ENCODE results near the gene B4GALT5. TPM values are rescaled to one million over a fixed set of nuclear protein-coding genes. Genes with fewer than 3 reads are reported as not detected.

The B4GALT5 gene
- total and polyA plus RNA-seq, 10 donors: 3.9 to 79.0 (median 52.3) TPM

GRCh38 chr20:49700411-49701185 lies 13.1 kb downstream of the B4GALT5 start:
- peaks cover 7 to 98% (median 84%) of the 10 kb centered on the region in 6 donors for H3K4me1 ChIP-seq
- H3K36me3 ChIP-seq: no peaks in the 10 kb centered on the region
- TF ChIP-seq POLR2AphosphoS5 (IDR thresholded peaks at IDR 0.05) (peak in 1 of 3 donors; percentile 9), CTCF (IDR thresholded peaks at IDR 0.05 in 8 of 11, conservative IDR thresholded peaks at IDR 0.05 in 3 of 11) (no peak)
- no peak for DNase-seq
- intact Hi-C loops (cut with DNase I; ENCODE audit: low total_unique reads): no loop called here
- 54 to 78% (median 67%) methylated on average over 7 of the region's 7 CpGs for WGBS, 5 donors
- H3K9me3 ChIP-seq: no peaks in the 10 kb centered on the region
- no peak overlapping the region for H3K4me3 ChIP-seq
- peak overlapping the region in 4 of 8 donors; percentile 31 to 60 (median 41) for H3K27ac ChIP-seq
- no peaks in the 10 kb centered on the region for H3K27me3 ChIP-seq (replicated peaks in 1 of 7)

- H3K27me3 ChIP-seq (replicated peaks in 1 of 7): no peaks in the 10 kb centered on the region
- no peak overlapping the region for H3K4me3 ChIP-seq
- H3K4me1 ChIP-seq: peaks cover 8 to 99% (median 85%) of the 10 kb centered on the region in 6 donors
- intact Hi-C loops (cut with DNase I; ENCODE audit: low total_unique reads): no loop called here
- WGBS, 5 donors: 33 to 60% (median 55%) methylated on average over 6 of the region's 6 CpGs
- TF ChIP-seq POLR2AphosphoS5 (IDR thresholded peaks at IDR 0.05): no peak
- TF ChIP-seq CTCF (IDR thresholded peaks at IDR 0.05 in 8 of 11, conservative IDR thresholded peaks at IDR 0.05 in 3 of 11): no peak
- no peak for TF ChIP-seq POLR2A (IDR thresholded peaks at IDR 0.05)
- H3K9me3 ChIP-seq: no peaks in the 10 kb centered on the region
- H3K27ac ChIP-seq: peak overlapping the region in 3 of 8 donors; percentile 0 to 60 (median 47)
- DNase-seq: no peak
- no peaks in the 10 kb centered on the region for H3K36me3 ChIP-seq
Observed at GRCh38 chr20:49699200-49699992, 14.3 kb downstream of the B4GALT5 start.

- 62 to 83% (median 72%) methylated on average over 5 of the region's 5 CpGs for WGBS, 5 donors
- no peak for DNase-seq
- TF ChIP-seq CTCF (IDR thresholded peaks at IDR 0.05 in 8 of 11, conservative IDR thresholded peaks at IDR 0.05 in 3 of 11) (no peak), POLR2AphosphoS5 (IDR thresholded peaks at IDR 0.05) (no peak), POLR2A (IDR thresholded peaks at IDR 0.05) (no peak)
- H3K9me3 ChIP-seq: no peaks in the 10 kb centered on the region
- H3K4me3 ChIP-seq: no peak overlapping the region
- peak overlapping the region in 1 of 8 donors; percentile 60 for H3K27ac ChIP-seq
- no peaks in the 10 kb centered on the region for H3K27me3 ChIP-seq (replicated peaks in 1 of 7)
- intact Hi-C loops (cut with DNase I; ENCODE audit: low total_unique reads): no loop called here
- H3K4me1 ChIP-seq: peaks cover 8 to 100% (median 90%) of the 10 kb centered on the region in 6 donors
- no peaks in the 10 kb centered on the region for H3K36me3 ChIP-seq
Observed at GRCh38 chr20:49698477-49698876, 15.2 kb downstream of the B4GALT5 start.

- DNase-seq: no peak
- H3K4me1 ChIP-seq: peaks cover 8 to 100% (median 87%) of the 10 kb centered on the region in 6 donors
Observed at GRCh38 chr20:49697071-49697470, 16.6 kb downstream of the B4GALT5 start.

More at GRCh38 chr20:49697071-49697470, 16.6 kb downstream of the B4GALT5 start:
- Histone ChIP-seq H3K36me3 (no peaks in the 10 kb centered on the region), H3K9me3 (no peaks in the 10 kb centered on the region), H3K27ac (peak overlapping the region in 2 of 8 donors; percentile 9 to 12), H3K4me3 (no peak overlapping the region), H3K27me3 (replicated peaks in 1 of 7) (no peaks in the 10 kb centered on the region)
- 81 to 92% (median 89%) methylated on average over 6 of the region's 6 CpGs for WGBS, 5 donors
- TF ChIP-seq POLR2AphosphoS5 (IDR thresholded peaks at IDR 0.05) (peak in 2 of 3 donors; percentile 17), POLR2A (IDR thresholded peaks at IDR 0.05) (no peak)
- intact Hi-C loops (cut with DNase I; ENCODE audit: low total_unique reads): no loop called here

Measured in spleen (tissue), 11 donors.